ENCODE data around the gene CT45A8.
"Not testable (repeated sequence)": the region's sequence is repeated elsewhere in the genome, so short reads cannot be mapped to it uniquely, and the experiment has no call there.

CT45A8 gene
- total RNA-seq = 0 reads per million in 9 experiments

GRCh38 chrX:135854438-135854837 lies at the start of gene CT45A8:
TSS of gene CT45A8 (minus strand) at chrX:135854538. CDS start at chrX:135850783, 3,755 bp downstream.
- H3K4me3 Mint-ChIP-seq; ATAC-seq (replicated peaks); DNase-seq; H3K36me3 Mint-ChIP-seq (ENCODE audit: insufficient read depth); H3K4me1 Mint-ChIP-seq (ENCODE audit: low read depth in 2 of 2); H3K9me3 Mint-ChIP-seq; H3K27me3 Mint-ChIP-seq; H3K27ac Mint-ChIP-seq: not testable (repeated sequence)

GRCh38 chrX:135893294-135893817 lies 39.0 kb upstream of the CT45A8 start, which contains the start of the genes CT45A10 and SAGE1:
TSS of gene CT45A10 (minus strand) at chrX:135893444. CDS start at chrX:135885344, 8,100 bp downstream.
TSS of gene SAGE1 (plus strand) at chrX:135893716. CDS start at chrX:135896243, 2,527 bp downstream.
- Mint-ChIP-seq H3K36me3 (ENCODE audit: insufficient read depth) (no peaks in the 10 kb centered on the region), H3K27ac (no peak within 1 kb of the TSS), H3K27me3 (peaks cover 0 to 8% of the 10 kb centered on the region in 2 donors), H3K9me3 (no peaks in the 10 kb centered on the region), H3K4me3 (no peak within 1 kb of the TSS), H3K4me1 (ENCODE audit: low read depth in 2 of 2) (no peaks in the 10 kb centered on the region)
- no peak for ATAC-seq (replicated peaks)
- DNase-seq = no peak

GRCh38 chrX:135892781-135893180 lies 38.4 kb upstream of the CT45A8 start:
- H3K4me1 Mint-ChIP-seq (ENCODE audit: low read depth in 2 of 2) = no peaks in the 10 kb centered on the region
- no peaks in the 10 kb centered on the region for H3K9me3 Mint-ChIP-seq

GRCh38 chrX:135890087-135890585 lies 35.8 kb upstream of the CT45A8 start:
- DNase-seq = no peak
- H3K4me1 Mint-ChIP-seq (ENCODE audit: low read depth in 2 of 2) = no peaks in the 10 kb centered on the region
- no peak overlapping the region for H3K27ac Mint-ChIP-seq
- no peaks in the 10 kb centered on the region for H3K36me3 Mint-ChIP-seq (ENCODE audit: insufficient read depth)
- peaks cover 0 to 8% of the 10 kb centered on the region in 2 donors for H3K27me3 Mint-ChIP-seq
- no peaks in the 10 kb centered on the region for H3K9me3 Mint-ChIP-seq
- no peak for ATAC-seq (replicated peaks)
- no peak overlapping the region for H3K4me3 Mint-ChIP-seq

More at GRCh38 chrX:135892781-135893180, 38.4 kb upstream of the CT45A8 start:
- Mint-ChIP-seq H3K27ac (no peak overlapping the region), H3K27me3 (peaks cover 0 to 8% of the 10 kb centered on the region in 2 donors), H3K36me3 (ENCODE audit: insufficient read depth) (no peaks in the 10 kb centered on the region), H3K4me3 (no peak overlapping the region)
- ATAC-seq (replicated peaks) = no peak
- DNase-seq = no peak

- not testable (repeated sequence) for H3K4me1 Mint-ChIP-seq (ENCODE audit: low read depth in 2 of 2); H3K9me3 Mint-ChIP-seq; ATAC-seq (replicated peaks); H3K27ac Mint-ChIP-seq; H3K36me3 Mint-ChIP-seq (ENCODE audit: insufficient read depth); H3K27me3 Mint-ChIP-seq; H3K4me3 Mint-ChIP-seq; DNase-seq
These were observed 34.6 kb upstream of the CT45A8 start for GRCh38 chrX:135888976-135889375.

GRCh38 chrX:135888230-135888629 lies 33.9 kb upstream of the CT45A8 start:
- not testable (repeated sequence) for H3K27me3 Mint-ChIP-seq; ATAC-seq (replicated peaks); H3K4me1 Mint-ChIP-seq (ENCODE audit: low read depth in 2 of 2)

GRCh38 chrX:135882741-135883140 lies 28.4 kb upstream of the CT45A8 start:
- not testable (repeated sequence) for H3K36me3 Mint-ChIP-seq (ENCODE audit: insufficient read depth); H3K27ac Mint-ChIP-seq; H3K4me3 Mint-ChIP-seq; ATAC-seq (replicated peaks); H3K9me3 Mint-ChIP-seq; H3K27me3 Mint-ChIP-seq; DNase-seq; H3K4me1 Mint-ChIP-seq (ENCODE audit: low read depth in 2 of 2)

More at GRCh38 chrX:135888230-135888629, 33.9 kb upstream of the CT45A8 start:
- not testable (repeated sequence) for H3K27ac Mint-ChIP-seq; H3K36me3 Mint-ChIP-seq (ENCODE audit: insufficient read depth); DNase-seq; H3K4me3 Mint-ChIP-seq; H3K9me3 Mint-ChIP-seq

GRCh38 chrX:135871712-135872111 lies 17.4 kb upstream of the CT45A8 start, which contains the start of gene CT45A9:
TSS of gene CT45A9 (minus strand) at chrX:135871812. CDS start at chrX:135868061, 3,751 bp downstream.
- ATAC-seq (replicated peaks); H3K27me3 Mint-ChIP-seq; H3K4me1 Mint-ChIP-seq (ENCODE audit: low read depth in 2 of 2); DNase-seq; H3K9me3 Mint-ChIP-seq; H3K27ac Mint-ChIP-seq; H3K4me3 Mint-ChIP-seq; H3K36me3 Mint-ChIP-seq (ENCODE audit: insufficient read depth): not testable (repeated sequence)

- not testable (repeated sequence) for H3K4me3 Mint-ChIP-seq; DNase-seq; H3K27ac Mint-ChIP-seq; H3K9me3 Mint-ChIP-seq; H3K4me1 Mint-ChIP-seq (ENCODE audit: low read depth in 2 of 2); H3K27me3 Mint-ChIP-seq; ATAC-seq (replicated peaks); H3K36me3 Mint-ChIP-seq (ENCODE audit: insufficient read depth)
These were observed 17.2 kb downstream of the CT45A8 start, which contains the start of gene CT45A7 for GRCh38 chrX:135837180-135837579. TSS of gene CT45A7 (minus strand) at chrX:135837280. CDS start at chrX:135833533, 3,747 bp downstream.

- H3K27ac Mint-ChIP-seq; H3K4me3 Mint-ChIP-seq; ATAC-seq (replicated peaks); H3K27me3 Mint-ChIP-seq; DNase-seq; H3K36me3 Mint-ChIP-seq (ENCODE audit: insufficient read depth); H3K9me3 Mint-ChIP-seq; H3K4me1 Mint-ChIP-seq (ENCODE audit: low read depth in 2 of 2): not testable (repeated sequence)
These were observed 34.4 kb downstream of the CT45A8 start, which contains the start of gene CT45A2 for GRCh38 chrX:135819912-135820311. TSS of gene CT45A2 (minus strand) at chrX:135820012. CDS start at chrX:135816265, 3,747 bp downstream.

GRCh38 chrX:135802687-135803086 lies 51.7 kb downstream of the CT45A8 start, which contains the start of gene CT45A6:
TSS of gene CT45A6 (minus strand) at chrX:135802787. CDS start at chrX:135798993, 3,794 bp downstream.
- H3K4me1 Mint-ChIP-seq (ENCODE audit: low read depth in 2 of 2); ATAC-seq (replicated peaks): not testable (repeated sequence)

More at GRCh38 chrX:135802687-135803086, 51.7 kb downstream of the CT45A8 start, which contains the start of gene CT45A6:
- not testable (repeated sequence) for H3K27me3 Mint-ChIP-seq; H3K4me3 Mint-ChIP-seq; H3K36me3 Mint-ChIP-seq (ENCODE audit: insufficient read depth); DNase-seq; H3K9me3 Mint-ChIP-seq; H3K27ac Mint-ChIP-seq
